Psoas muscle (tissue), 8 donors: ENCODE measurements around the gene KRTAP10-5. TPM values are rescaled to one million over a fixed set of nuclear protein-coding genes. Genes with fewer than 3 reads are reported as not detected.
A peak's percentile ranks its signal among the peaks of the same experiment; 100 is the strongest.
"Not testable (repeated sequence)": the region's sequence is repeated elsewhere in the genome, so short reads cannot be mapped to it uniquely, and the experiment has no call there.

Experiments used
- ATAC-seq, 4 donors: fragments of 200-7000 bp; cut with Tn5 transposase; one replicate each; pipeline ENCODE4 v1.9.1; 2020; ENCODE audit warnings: moderate library complexity in 3 of 4, mild to moderate bottlenecking in 2 of 4
- DNase-seq, 2 donors: peaks; one replicate each; pipeline ENCODE4 v3.0.0-alpha.2; 2020
- H3K27ac ChIP-seq: fragments of 200-600 bp; one replicate; pipeline ENCODE4 v1.8.0; 2022
- H3K27me3 ChIP-seq, 3 donors: fragments of 200-600 bp in 1 of 3; one replicate each; pipeline versions ENCODE4 v1.6.1 to v1.8.0; 2013 to 2022; ENCODE audit warnings: low read length in 2 of 3, mild to moderate bottlenecking in 2 of 3, moderate library complexity in 1 of 3; ENCODE audit not compliant: insufficient read depth in 3 of 3
- H3K36me3 ChIP-seq, 2 donors: fragments of 200-600 bp in 1 of 2; one replicate each; pipeline versions ENCODE4 v1.6.1 to v1.8.0; 2013 to 2022; ENCODE audit warnings: low read depth in 1 of 2, mild to moderate bottlenecking in 1 of 2, moderate library complexity in 1 of 2; ENCODE audit not compliant: insufficient read depth in 1 of 2
- H3K4me1 ChIP-seq: fragments of 200-600 bp; one replicate; pipeline ENCODE4 v1.8.0; 2022
- H3K4me3 ChIP-seq: fragments of 200-600 bp; one replicate; pipeline ENCODE4 v1.8.0; 2022; ENCODE audit warnings: mild to moderate bottlenecking
- H3K9me3 ChIP-seq: fragments of 200-600 bp; one replicate; pipeline ENCODE4 v1.8.0; 2022
- WGBS, 3 donors: extraction: QIAGEN DNeasy Blood & Tissue Kit; methylation state at CpG; one replicate each; pipeline versions ENCODE4 v1.1.6 to v1.1.7; 2013; 5-methylcytosine and 5-hydroxymethylcytosine counted together
- intact Hi-C, 2 donors: fragments of 100-400 bp; cut with DNase I; formaldehyde crosslinking; loops; one replicate each; pipeline versions ENCODE4 v1.11.0 to v1.14.2; 2022
- polyA plus RNA-seq, 3 donors: library from polyadenylated mRNA; stranded (reverse); fragments of 200-250 nt; gene quantifications; one replicate each; pipeline ENCODE4 v1.2.3, GENCODE V29; 2013
- total RNA-seq, 4 donors: library from RNA; stranded (reverse); fragmentation: NEBNext Ultra II Directional in 2 of 4; extraction: Animal tissue kit (Norgen Biotek cat#: 25700) in 2 of 4; gene quantifications; one replicate each; pipeline versions ENCODE4 v1.2.1 to v1.2.4, GENCODE V29; 2021 to 2023
- TF ChIP-seq, protein P1 (sequence below): fragments of 200-600 bp; IDR thresholded peaks from one replicate; pipeline ENCODE4 v1.8.0; 2022; ENCODE audit warnings: antibody characterized with exemption
- donor health status: healthy with polysubstance abuse.
- donor health status: DM: no; HTN: no; CAD: no; lungs with moderate emphysema.
- donor health status: Bipolar disorder and iron deficiency.
- donor health status: healthy.
- donor health status: DM: yes; HTN: yes; CAD: no.
- donor health status: DM: no; HTN: no; CAD: no.
- donor health status: DM: no; HTN: no; CAD: no.
- donor health status: DM: yes; HTN: yes; CAD: no.

Gene KRTAP10-5
- total and polyA plus RNA-seq, 7 donors, result not detected

DNA sequence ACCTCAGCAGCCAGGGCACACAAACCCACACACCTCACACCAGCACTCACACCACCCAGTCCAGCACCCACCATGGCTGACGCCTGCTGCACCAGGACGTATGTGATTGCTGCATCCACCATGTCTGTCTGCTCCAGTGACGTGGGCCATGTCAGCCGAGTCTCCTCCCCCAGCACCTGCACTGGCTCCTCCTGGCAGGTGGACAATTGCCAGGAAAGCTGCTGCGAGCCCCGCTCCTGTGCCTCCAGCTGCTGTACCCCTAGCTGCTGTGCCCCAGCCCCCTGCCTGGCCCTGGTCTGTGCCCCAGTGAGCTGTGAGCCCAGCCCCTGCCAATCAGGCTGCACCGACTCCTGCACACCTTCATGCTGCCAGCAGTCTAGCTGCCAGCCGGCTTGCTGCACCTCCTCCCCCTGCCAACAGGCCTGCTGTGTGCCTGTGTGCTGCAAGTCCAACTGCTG lies 31.7 kb upstream of the KRTAP10-5 start, which contains the start of gene KRTAP10-8:
TSS of gene KRTAP10-8 (plus strand) at position 51 of the 458 bp plus-strand sequence. CDS start at position 73, 22 bp downstream.
- ATAC-seq (no peak), DNase-seq (peak in 1 of 2 donors; percentile 38)
- peaks cover 6% of the 10 kb centered on the region for H3K9me3 ChIP-seq
- H3K27ac ChIP-seq, result no peak within 1 kb of the TSS
- TF ChIP-seq, protein P1, sequence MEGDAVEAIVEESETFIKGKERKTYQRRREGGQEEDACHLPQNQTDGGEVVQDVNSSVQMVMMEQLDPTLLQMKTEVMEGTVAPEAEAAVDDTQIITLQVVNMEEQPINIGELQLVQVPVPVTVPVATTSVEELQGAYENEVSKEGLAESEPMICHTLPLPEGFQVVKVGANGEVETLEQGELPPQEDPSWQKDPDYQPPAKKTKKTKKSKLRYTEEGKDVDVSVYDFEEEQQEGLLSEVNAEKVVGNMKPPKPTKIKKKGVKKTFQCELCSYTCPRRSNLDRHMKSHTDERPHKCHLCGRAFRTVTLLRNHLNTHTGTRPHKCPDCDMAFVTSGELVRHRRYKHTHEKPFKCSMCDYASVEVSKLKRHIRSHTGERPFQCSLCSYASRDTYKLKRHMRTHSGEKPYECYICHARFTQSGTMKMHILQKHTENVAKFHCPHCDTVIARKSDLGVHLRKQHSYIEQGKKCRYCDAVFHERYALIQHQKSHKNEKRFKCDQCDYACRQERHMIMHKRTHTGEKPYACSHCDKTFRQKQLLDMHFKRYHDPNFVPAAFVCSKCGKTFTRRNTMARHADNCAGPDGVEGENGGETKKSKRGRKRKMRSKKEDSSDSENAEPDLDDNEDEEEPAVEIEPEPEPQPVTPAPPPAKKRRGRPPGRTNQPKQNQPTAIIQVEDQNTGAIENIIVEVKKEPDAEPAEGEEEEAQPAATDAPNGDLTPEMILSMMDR, result no peak
- H3K4me3 ChIP-seq, result no peak within 1 kb of the TSS
- no peaks in the 10 kb centered on the region for H3K4me1 ChIP-seq
- peaks cover 0 to 39% (median 13%) of the 10 kb centered on the region in 3 donors for H3K27me3 ChIP-seq
- no peaks in the 10 kb centered on the region for H3K36me3 ChIP-seq
- intact Hi-C loops, result no loop called here
- 62 to 64% (median 64%) methylated on average over 8 of the region's 8 CpGs for WGBS, 3 donors

DNA sequence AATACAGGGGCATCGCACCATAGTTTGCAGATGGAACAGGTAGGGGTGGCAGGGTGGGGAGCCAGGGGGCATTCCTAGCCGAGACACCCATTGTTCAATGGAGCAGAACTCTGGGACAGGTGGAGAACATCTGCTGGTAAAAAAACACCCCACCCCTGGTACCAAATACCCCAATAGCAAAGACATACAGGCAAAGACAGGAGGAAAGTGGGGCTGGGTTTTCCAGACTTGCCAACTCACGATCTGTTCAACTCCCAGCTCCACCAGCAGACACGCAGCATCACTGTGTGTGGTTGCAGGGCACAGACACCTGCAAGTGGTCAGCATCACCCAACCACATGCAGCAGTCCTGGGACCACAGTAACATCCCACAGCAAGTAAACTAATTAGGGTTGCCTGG lies 31.1 kb upstream of the KRTAP10-5 start:
- TF ChIP-seq, protein P1, result no peak
- Histone ChIP-seq H3K9me3 (peaks cover 6% of the 10 kb centered on the region), H3K4me1 (no peaks in the 10 kb centered on the region), H3K36me3 (no peaks in the 10 kb centered on the region), H3K4me3 (no peak overlapping the region), H3K27ac (no peak overlapping the region), H3K27me3 (peaks cover 0 to 37% (median 13%) of the 10 kb centered on the region in 3 donors)
- intact Hi-C loops, result no loop called here
- DNase-seq (no peak), ATAC-seq (no peak)
- WGBS, 3 donors, result 78 to 84% (median 80%) methylated on average over 4 of the region's 4 CpGs

DNA sequence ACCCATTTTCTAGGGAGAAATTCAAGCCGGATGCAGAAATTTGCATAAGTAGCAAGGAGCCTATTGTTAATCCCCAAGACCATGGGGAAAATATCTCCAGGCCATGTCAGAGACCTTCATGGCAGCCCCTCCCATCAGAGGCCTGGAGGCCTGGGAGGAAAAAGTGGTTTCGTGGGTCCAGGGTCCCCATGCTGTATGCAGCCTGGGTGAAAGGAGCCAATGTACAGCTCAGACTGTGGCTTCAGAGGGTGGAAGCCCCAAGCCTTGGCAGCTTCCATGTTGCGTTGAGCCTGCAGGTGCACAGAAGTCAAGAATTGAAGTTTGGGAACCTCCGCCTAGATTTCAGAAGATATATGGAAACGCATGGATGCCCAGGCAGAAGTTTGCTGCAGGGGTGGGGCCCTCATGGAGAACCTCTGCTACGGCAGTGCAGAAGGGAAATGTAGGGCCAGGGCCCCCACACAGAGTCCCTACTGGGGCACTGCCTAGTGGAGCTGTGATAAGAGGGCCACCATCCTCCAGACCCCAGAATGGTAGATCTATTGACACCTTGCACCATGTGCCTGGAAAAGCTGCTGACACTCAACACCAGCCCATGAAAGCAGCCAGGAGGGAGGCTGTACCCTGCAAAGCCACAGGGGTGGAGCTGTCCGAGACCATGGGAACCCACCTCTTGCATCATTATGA lies 29.9 kb upstream of the KRTAP10-5 start:
- not testable (repeated sequence) for DNase-seq, H3K9me3 ChIP-seq

DNA sequence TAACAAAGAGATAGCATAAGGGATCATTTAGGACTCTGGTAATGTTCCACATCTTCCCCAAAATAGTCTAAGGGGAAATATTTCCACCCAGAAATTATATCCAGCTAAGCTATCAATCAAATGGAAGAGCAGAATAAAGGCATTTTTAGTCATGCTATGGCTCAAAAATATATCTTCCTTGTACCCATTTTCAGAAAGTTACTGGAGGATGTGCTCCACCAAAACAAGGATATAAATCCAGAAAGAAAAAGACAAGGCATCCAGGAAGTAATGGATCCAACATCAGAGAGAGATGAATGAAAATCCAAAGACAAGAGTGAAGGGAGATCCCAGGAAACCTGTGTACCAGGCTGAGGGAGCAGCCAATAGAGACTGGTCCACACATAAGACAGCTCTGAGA lies 28.8 kb upstream of the KRTAP10-5 start:
- intact Hi-C loops, result no loop called here
- TF ChIP-seq, protein P1, result no peak
- no peak for ATAC-seq
- H3K4me3 ChIP-seq, result no peak overlapping the region
- no peaks in the 10 kb centered on the region for H3K36me3 ChIP-seq
- no peak for DNase-seq
- peaks cover 6% of the 10 kb centered on the region for H3K9me3 ChIP-seq
- peaks cover 0 to 22% (median 12%) of the 10 kb centered on the region in 3 donors for H3K27me3 ChIP-seq
- no peaks in the 10 kb centered on the region for H3K4me1 ChIP-seq
- H3K27ac ChIP-seq, result no peak overlapping the region

More for the DNA sequence above, 29.9 kb upstream of the KRTAP10-5 start:
- H3K27ac ChIP-seq, intact Hi-C loops, ATAC-seq, H3K4me1 ChIP-seq, H3K4me3 ChIP-seq, H3K36me3 ChIP-seq: not testable (repeated sequence)
- H3K27me3 ChIP-seq, result peaks cover 0 to 25% (median 13%) of the 10 kb centered on the region in 3 donors
- WGBS, 3 donors, result 94 to 96% (median 95%) methylated on average over 7 of the region's 7 CpGs

DNA sequence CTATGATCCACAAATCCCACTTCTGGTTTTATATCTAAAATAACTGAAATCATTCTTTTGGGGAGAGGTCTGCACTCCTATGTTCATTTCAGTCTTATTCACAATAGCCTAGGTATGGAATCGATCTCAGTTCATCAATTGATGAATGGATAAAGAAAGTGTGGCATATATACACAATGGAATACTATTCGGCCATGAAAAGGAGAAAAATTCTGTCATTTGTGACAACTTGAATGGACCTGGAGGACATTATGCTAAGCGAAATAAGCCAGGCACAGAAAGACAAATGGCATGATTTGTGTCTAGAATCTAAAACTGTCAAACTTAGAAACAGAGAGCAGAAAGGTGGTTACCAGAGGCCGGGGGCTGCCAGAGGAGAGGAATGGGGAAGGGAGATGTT lies 26.1 kb upstream of the KRTAP10-5 start:
- DNase-seq, result no peak
- 68 to 82% (median 74%) methylated on average over 4 of the region's 4 CpGs for WGBS, 3 donors
- H3K27ac ChIP-seq, result no peak overlapping the region
- ATAC-seq, result no peak
- intact Hi-C loops, result no loop called here
- no peak overlapping the region for H3K4me3 ChIP-seq
- TF ChIP-seq, protein P1, result no peak
- H3K27me3 ChIP-seq, result peaks cover 0 to 31% (median 9%) of the 10 kb centered on the region in 3 donors
- no peaks in the 10 kb centered on the region for H3K36me3 ChIP-seq
- peaks cover 6% of the 10 kb centered on the region for H3K9me3 ChIP-seq
- H3K4me1 ChIP-seq, result no peaks in the 10 kb centered on the region
